ENCODE measurements around the gene FOXO4. TPM values are rescaled to one million over a fixed set of nuclear protein-coding genes. Genes with fewer than 3 reads are reported as not detected.

Gene FOXO4
- total RNA-seq, 4 donors from 2014 or later, result 14.9 to 18.8 (median 16.9) TPM

DNA sequence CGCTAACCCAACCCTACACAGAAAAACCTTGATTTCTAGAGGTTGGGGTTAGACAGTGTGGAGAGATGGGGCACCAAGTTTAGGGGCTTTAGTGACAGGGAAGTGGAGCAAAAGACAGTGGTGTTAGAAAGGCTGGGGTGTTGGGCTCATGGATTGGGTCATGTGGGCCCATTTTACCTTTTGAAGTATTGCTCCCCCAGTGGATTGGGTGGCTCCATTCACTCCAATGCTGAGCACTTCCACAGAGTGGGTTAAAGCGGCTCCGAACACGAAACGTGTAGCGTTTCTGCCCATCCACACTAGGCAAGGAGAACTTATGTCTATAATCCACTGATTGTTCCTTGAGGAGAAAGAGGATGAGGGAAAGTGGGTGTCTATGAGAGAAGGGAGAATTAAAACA lies 13.4 kb downstream of the FOXO4 start:
- Histone ChIP-seq H3K4me3 (replicated peaks in 1 of 3) (no peak overlapping the region), H3K4me1 (no peaks in the 10 kb centered on the region), H3K27ac (no peak overlapping the region), H3K27me3 (no peaks in the 10 kb centered on the region), H3K9me3 (no peaks in the 10 kb centered on the region), H3K36me3 (no peaks in the 10 kb centered on the region)
- intact Hi-C loops (cut with DNase I), result no loop called here
- TF ChIP-seq POLR2A (IDR thresholded peaks at IDR 0.05), result no peak
- TF ChIP-seq, protein P1, sequence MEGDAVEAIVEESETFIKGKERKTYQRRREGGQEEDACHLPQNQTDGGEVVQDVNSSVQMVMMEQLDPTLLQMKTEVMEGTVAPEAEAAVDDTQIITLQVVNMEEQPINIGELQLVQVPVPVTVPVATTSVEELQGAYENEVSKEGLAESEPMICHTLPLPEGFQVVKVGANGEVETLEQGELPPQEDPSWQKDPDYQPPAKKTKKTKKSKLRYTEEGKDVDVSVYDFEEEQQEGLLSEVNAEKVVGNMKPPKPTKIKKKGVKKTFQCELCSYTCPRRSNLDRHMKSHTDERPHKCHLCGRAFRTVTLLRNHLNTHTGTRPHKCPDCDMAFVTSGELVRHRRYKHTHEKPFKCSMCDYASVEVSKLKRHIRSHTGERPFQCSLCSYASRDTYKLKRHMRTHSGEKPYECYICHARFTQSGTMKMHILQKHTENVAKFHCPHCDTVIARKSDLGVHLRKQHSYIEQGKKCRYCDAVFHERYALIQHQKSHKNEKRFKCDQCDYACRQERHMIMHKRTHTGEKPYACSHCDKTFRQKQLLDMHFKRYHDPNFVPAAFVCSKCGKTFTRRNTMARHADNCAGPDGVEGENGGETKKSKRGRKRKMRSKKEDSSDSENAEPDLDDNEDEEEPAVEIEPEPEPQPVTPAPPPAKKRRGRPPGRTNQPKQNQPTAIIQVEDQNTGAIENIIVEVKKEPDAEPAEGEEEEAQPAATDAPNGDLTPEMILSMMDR (IDR thresholded peaks at IDR 0.05), result no peak
- DNase-seq, result no peak
- WGBS, 2 donors, result 92 to 98% methylated on average over 6 of the region's 6 CpGs

DNA sequence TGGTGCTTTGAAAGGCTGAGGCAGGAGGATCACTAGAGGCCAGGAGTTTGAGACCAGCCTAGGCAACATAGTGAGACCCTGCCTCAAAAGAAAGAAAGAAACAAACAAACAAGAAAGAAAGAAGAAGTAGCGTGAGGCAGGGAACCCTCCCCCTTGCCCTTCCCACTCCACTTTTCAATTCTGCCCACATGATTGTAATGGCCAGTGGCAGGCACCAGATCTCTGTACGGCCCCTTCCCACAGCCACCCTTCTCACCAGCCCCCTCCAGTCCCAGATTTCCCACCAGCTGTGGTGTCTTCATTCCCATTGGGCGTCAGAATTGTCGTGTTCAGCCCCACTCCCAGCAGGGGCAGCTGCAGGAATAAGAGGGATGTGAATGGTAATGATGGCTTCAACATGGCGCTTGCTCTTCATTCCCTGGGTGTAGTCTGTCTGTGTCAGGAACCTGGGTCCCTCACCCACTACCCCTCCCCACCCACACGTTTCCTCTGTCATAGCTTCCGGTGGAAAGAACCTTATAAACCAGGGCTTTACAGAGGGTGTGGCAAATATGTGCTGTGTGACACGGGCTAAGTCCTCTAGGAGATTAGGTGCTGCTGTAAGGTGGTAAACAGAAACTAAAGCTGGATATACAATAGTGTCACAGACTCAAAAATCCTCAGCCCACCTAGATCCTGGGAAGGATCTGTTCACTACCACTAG lies 15.6 kb downstream of the FOXO4 start, which contains the start of gene IL2RG:
TSS of gene IL2RG (minus strand) at position 437 of the 703 bp plus-strand sequence. CDS start at position 399, 38 bp downstream.
- 58 to 67% methylated on average over 7 to 8 of the region's 8 CpGs for WGBS, 2 donors

DNA sequence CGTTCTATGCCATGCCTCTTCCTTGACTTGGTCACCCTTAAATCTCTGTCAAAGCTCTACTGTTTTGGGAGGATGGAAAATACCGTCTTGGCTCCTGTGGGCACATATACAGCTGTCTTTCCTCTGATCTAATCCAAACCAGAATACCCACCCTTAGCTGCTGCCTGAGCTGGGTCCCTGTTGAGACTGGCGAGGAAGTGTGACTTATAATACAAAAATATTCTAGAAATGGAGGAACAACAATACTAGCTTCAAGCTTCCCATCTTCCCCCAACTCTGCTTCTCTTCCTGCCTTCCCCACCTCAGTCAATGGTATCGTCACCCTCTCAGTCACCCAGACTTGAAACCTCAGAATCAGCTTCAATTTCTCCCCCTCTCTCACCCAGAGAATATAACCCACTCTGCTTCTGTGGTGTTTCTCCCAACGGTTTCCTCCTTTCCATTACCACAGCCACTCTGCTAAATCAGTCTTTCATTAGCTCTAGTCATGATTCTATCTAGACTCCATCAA lies 16.3 kb downstream of the FOXO4 start:
- no peaks in the 10 kb centered on the region for H3K36me3 ChIP-seq
- intact Hi-C loops (cut with DNase I), result no loop called here
- no peaks in the 10 kb centered on the region for H3K4me1 ChIP-seq
- no peak overlapping the region for H3K27ac ChIP-seq
- 70 to 85% methylated on average over 5 of the region's 5 CpGs for WGBS, 2 donors
- no peak for DNase-seq
- no peak overlapping the region for H3K4me3 ChIP-seq (replicated peaks in 1 of 3)
- H3K9me3 ChIP-seq, result no peaks in the 10 kb centered on the region
- TF ChIP-seq POLR2A (IDR thresholded peaks at IDR 0.05), result no peak
- TF ChIP-seq, protein P1 (IDR thresholded peaks at IDR 0.05), result no peak
- no peaks in the 10 kb centered on the region for H3K27me3 ChIP-seq

More for the DNA sequence above, 15.6 kb downstream of the FOXO4 start, which contains the start of gene IL2RG:
- Histone ChIP-seq H3K27me3 (no peaks in the 10 kb centered on the region), H3K4me1 (no peaks in the 10 kb centered on the region), H3K4me3 (replicated peaks in 1 of 3) (no peak within 1 kb of the TSS), H3K36me3 (no peaks in the 10 kb centered on the region), H3K9me3 (no peaks in the 10 kb centered on the region), H3K27ac (no peak within 1 kb of the TSS)
- DNase-seq, result peak in 1 of 2 donors; percentile 10
- intact Hi-C loops (cut with DNase I), result no loop called here
- no peak for TF ChIP-seq POLR2A (IDR thresholded peaks at IDR 0.05)
- TF ChIP-seq, protein P1 (IDR thresholded peaks at IDR 0.05), result no peak

DNA sequence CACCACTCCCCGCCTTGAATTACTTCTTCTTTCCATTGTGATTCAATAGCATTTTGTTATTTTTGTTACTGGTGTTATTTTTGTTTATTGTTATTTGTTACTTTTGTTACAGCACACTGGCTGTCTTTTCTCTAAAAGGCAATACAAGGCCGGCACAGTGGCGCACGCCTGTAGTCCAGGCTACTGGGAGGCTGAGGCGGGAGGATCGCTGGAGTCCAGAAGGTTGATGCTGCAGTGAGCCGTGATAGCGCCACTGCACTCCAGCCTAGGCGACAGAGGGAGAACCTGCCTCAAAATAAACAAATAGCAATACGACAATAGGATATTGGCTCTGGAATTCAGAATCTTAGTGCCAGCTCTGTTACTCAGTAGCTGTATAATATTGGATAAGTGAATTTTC lies 21.7 kb downstream of the FOXO4 start:
- H3K4me3 ChIP-seq (replicated peaks in 1 of 3), result no peak overlapping the region
- DNase-seq, result no peak
- H3K4me1 ChIP-seq, result peaks cover 5 to 7% of the 10 kb centered on the region in 2 donors
- H3K9me3 ChIP-seq, result no peaks in the 10 kb centered on the region
- H3K27ac ChIP-seq, result no peak overlapping the region
- TF ChIP-seq, protein P1 (IDR thresholded peaks at IDR 0.05), result no peak
- TF ChIP-seq POLR2A (IDR thresholded peaks at IDR 0.05), result no peak
- 81 to 83% methylated on average over 10 of the region's 10 CpGs for WGBS, 2 donors
- no peaks in the 10 kb centered on the region for H3K27me3 ChIP-seq
- intact Hi-C loops (cut with DNase I), result no loop called here
- peaks cover 9 to 10% of the 10 kb centered on the region in 2 donors for H3K36me3 ChIP-seq

All from thyroid gland (tissue), 4 donors.